Activated T-cell treated with anti-CD3 and anti-CD28 coated beads, Interleukin-2, amount 50 U/mL, for 72 hours (primary cell): Measurements from ENCODE around the gene GRIK1. TPM values are rescaled to one million over a fixed set of nuclear protein-coding genes. Genes with fewer than 3 reads are reported as not detected.
A peak's percentile ranks its signal among the peaks of the same experiment; 100 is the strongest.

Experiments used
- ATAC-seq, 2 donors: fragments of 150-1000 bp; cut with Tn5 transposase; replicated peaks in 1 of 2; 2 replicates each; pipeline ENCODE4 v1.10.0; 2021; ENCODE audit warnings: moderate library complexity in 2 of 2, mild to moderate bottlenecking in 1 of 2
- DNase-seq, 2 donors: peaks; one replicate each; pipeline ENCODE4 v3.0.0; 2021 to 2022; ENCODE audit warnings: mixed read lengths in 1 of 2
- H3K27ac Mint-ChIP-seq: one replicate; pipeline ENCODE4 v1.8.0; 2022; ENCODE audit warnings: mild to moderate bottlenecking, moderate library complexity, mixed read lengths
- H3K27me3 Mint-ChIP-seq: one replicate; pipeline ENCODE4 v1.8.0; 2022; ENCODE audit warnings: low read depth, mixed read lengths
- H3K36me3 Mint-ChIP-seq, 2 donors: one replicate each; pipeline ENCODE4 v1.8.0; 2022; ENCODE audit warnings: mixed read lengths in 2 of 2, mild to moderate bottlenecking in 1 of 2; ENCODE audit not compliant: insufficient read depth in 2 of 2
- H3K4me1 Mint-ChIP-seq: one replicate; pipeline ENCODE4 v1.8.0; 2022; ENCODE audit warnings: low read depth, mixed read lengths
- H3K4me3 Mint-ChIP-seq, 2 donors: one replicate each; pipeline ENCODE4 v1.8.0; 2022; ENCODE audit warnings: mild to moderate bottlenecking in 2 of 2, mixed read lengths in 2 of 2, moderate library complexity in 2 of 2
- H3K9me3 Mint-ChIP-seq, 2 donors: one replicate each; pipeline ENCODE4 v1.8.0; 2022; ENCODE audit warnings: mixed read lengths in 2 of 2
- total RNA-seq, 2 donors: library from RNA; stranded (reverse); gene quantifications; one replicate each; pipeline ENCODE4 v1.2.3, GENCODE V29; 2022

The GRIK1 gene
- total RNA-seq, 2 donors from 2014 or later: not detected

DNA sequence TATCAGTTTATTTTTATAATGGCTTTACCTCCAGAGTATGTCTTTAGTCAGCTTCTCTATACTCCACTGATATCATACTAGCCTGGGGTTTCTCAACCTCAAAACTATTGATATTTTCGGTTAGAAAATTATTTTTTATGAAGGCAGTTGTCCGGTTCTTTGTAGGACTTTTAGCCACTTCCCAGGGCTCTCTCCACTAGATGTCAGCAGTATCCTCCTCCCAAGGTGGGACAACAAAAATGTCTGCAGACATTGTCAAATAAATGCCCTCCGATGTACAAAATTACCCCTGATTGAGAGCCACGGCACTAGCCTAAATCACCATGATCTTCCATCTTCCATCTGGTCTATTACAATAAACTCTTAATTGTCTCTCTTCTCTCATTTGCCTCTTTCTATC, 4.1 kb upstream of the GRIK1 start:
- ATAC-seq: no peak
- no peak for DNase-seq
- H3K9me3 Mint-ChIP-seq: no peaks in the 10 kb centered on the region
- H3K27me3 Mint-ChIP-seq: peaks cover 28% of the 10 kb centered on the region
- H3K36me3 Mint-ChIP-seq: no peaks in the 10 kb centered on the region
- no peaks in the 10 kb centered on the region for H3K4me1 Mint-ChIP-seq
- H3K27ac Mint-ChIP-seq: no peak overlapping the region
- H3K4me3 Mint-ChIP-seq: no peak overlapping the region

GRCh38 chr21:29942034-29942433, 2.2 kb upstream of the GRIK1 start:
- Mint-ChIP-seq H3K36me3 (no peaks in the 10 kb centered on the region), H3K9me3 (no peaks in the 10 kb centered on the region), H3K4me3 (no peak overlapping the region), H3K27me3 (peaks cover 38% of the 10 kb centered on the region), H3K27ac (no peak overlapping the region), H3K4me1 (no peaks in the 10 kb centered on the region)
- ATAC-seq (no peak), DNase-seq (no peak)

DNA sequence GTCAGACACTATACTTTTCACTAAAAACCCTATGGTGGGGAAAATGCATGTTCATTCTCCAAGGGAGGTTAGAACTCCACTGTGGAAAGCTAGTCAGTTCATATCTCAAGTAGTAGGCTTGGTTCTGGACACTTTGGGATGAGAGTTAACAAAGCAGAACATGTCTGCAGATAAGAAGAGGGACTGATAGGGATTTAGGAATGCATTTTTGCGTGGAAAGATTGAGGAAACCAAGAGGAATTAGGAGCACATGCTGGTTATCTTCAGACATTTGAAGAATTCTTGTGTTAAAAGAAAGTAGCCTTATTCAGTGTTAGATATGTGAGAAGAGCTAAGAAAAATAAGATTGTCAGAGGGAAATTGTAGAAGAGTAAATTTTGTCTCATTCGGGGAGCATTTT, 1.2 kb upstream of the GRIK1 start:
- no peak overlapping the region for H3K27ac Mint-ChIP-seq

GRCh38 chr21:29940361-29940760, 565 bp upstream of the GRIK1 start:
- DNase-seq (no peak), ATAC-seq (no peak)
- H3K36me3 Mint-ChIP-seq: no peaks in the 10 kb centered on the region
- peaks cover 45% of the 10 kb centered on the region for H3K27me3 Mint-ChIP-seq
- H3K9me3 Mint-ChIP-seq: no peaks in the 10 kb centered on the region
- no peak overlapping the region for H3K4me3 Mint-ChIP-seq
- no peaks in the 10 kb centered on the region for H3K4me1 Mint-ChIP-seq
- H3K27ac Mint-ChIP-seq: no peak overlapping the region

More for the DNA sequence above, 1.2 kb upstream of the GRIK1 start:
- ATAC-seq: no peak
- no peak for DNase-seq
- Mint-ChIP-seq H3K9me3 (no peaks in the 10 kb centered on the region), H3K36me3 (no peaks in the 10 kb centered on the region), H3K4me3 (no peak overlapping the region), H3K27me3 (peaks cover 45% of the 10 kb centered on the region), H3K4me1 (no peaks in the 10 kb centered on the region)

GRCh38 chr21:29939104-29939923, 482 bp downstream of the GRIK1 start:
- Mint-ChIP-seq H3K9me3 (no peaks in the 10 kb centered on the region), H3K4me1 (no peaks in the 10 kb centered on the region), H3K36me3 (no peaks in the 10 kb centered on the region), H3K27me3 (peaks cover 43% of the 10 kb centered on the region), H3K27ac (no peak overlapping the region), H3K4me3 (peak overlapping the region; percentile 36 to 47)
- ATAC-seq: peak in 1 of 2 donors; percentile 19
- DNase-seq: no peak

DNA sequence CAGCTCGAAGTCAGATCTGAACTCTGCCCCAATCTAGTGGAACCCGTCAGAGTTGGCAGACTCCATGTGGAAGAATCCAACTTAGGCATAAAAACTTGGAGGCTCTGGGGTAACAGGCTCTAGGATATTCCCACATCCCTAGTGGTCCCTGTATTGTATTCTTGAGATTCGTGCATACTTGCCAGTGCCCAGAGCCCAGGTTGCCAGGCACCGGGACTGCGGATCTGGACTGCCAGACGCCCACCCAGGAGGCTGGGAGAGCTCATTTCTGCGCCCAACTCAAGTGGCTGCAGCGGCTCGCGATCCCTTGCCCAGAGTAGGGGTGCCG, 1.1 kb downstream of the GRIK1 start:
- ATAC-seq (no peak), DNase-seq (no peak)
- Mint-ChIP-seq H3K27me3 (peaks cover 40% of the 10 kb centered on the region), H3K9me3 (no peaks in the 10 kb centered on the region), H3K36me3 (no peaks in the 10 kb centered on the region), H3K27ac (no peak overlapping the region), H3K4me3 (no peak overlapping the region), H3K4me1 (no peaks in the 10 kb centered on the region)

DNA sequence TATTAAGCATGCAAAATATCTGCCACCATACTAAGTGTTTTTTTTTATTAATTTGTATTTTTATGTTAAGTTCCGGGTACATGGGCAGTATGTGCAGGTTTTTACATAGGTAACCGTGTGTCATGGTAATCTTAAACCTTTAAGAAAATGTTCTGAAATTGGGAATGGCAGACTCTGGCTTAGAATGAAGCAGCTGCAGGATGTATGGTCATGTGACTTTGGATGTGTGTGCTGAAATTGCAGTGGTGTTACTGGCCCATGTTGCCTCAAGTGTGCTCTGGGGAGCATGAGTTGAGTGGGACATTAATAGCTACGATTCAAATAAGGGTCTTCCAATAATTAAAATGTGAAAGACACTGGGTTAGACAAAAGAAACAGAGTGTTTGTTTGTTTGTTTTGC, 6.7 kb downstream of the GRIK1 start:
- Mint-ChIP-seq H3K9me3 (no peaks in the 10 kb centered on the region), H3K36me3 (no peaks in the 10 kb centered on the region), H3K4me1 (no peaks in the 10 kb centered on the region), H3K4me3 (no peak overlapping the region), H3K27ac (no peak overlapping the region), H3K27me3 (peaks cover 10% of the 10 kb centered on the region)
- ATAC-seq (no peak), DNase-seq (no peak)

GRCh38 chr21:29928537-29928936, 11.3 kb downstream of the GRIK1 start:
- Mint-ChIP-seq H3K27ac (no peak overlapping the region), H3K4me1 (no peaks in the 10 kb centered on the region), H3K9me3 (no peaks in the 10 kb centered on the region), H3K27me3 (no peaks in the 10 kb centered on the region), H3K4me3 (no peak overlapping the region), H3K36me3 (no peaks in the 10 kb centered on the region)
- ATAC-seq (no peak), DNase-seq (no peak)

DNA sequence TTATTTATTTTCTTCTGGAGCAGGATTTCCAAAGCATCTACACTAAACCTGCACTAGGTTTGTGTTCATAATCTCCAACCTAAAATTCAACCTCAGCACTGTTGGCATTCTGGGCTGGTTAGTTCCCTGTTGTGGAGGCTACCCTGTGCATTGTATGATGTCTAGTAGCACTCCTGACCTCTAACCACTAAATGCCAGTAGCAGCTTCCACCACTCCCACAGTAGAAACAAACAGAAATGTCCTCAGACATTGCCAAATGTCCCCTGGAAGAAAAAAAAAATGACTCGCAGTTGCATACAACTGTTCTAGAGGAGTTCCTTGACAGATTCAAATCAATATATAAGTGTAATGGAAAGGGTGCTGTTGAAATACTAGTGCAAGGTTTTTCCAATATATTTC, 18.9 kb downstream of the GRIK1 start:
- H3K4me1 Mint-ChIP-seq: no peaks in the 10 kb centered on the region
- no peak for DNase-seq
- H3K4me3 Mint-ChIP-seq: no peak overlapping the region
- no peak for ATAC-seq
- H3K27me3 Mint-ChIP-seq: no peaks in the 10 kb centered on the region
- H3K36me3 Mint-ChIP-seq: no peaks in the 10 kb centered on the region
- H3K9me3 Mint-ChIP-seq: no peaks in the 10 kb centered on the region
- H3K27ac Mint-ChIP-seq: no peak overlapping the region

DNA sequence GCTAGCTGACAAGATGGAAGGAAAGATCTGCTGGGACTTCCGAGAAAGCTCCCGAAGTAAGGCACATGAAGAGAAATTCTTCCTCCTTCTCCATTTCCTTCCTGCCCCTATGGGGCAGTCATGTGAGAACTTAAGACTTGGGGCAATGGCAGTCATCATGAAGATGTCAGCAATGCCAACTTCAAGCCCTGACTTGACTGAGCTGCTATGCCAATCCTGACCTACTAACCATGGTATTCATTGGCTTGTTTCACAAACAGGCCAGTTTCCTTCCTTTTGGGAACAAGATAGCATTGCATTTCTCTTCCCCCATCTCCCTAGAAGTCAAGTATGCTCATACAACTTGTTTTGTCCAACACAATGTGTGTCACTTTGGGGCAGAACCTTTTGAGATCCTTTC, 25.5 kb downstream of the GRIK1 start:
- no peaks in the 10 kb centered on the region for H3K4me1 Mint-ChIP-seq
- no peak overlapping the region for H3K27ac Mint-ChIP-seq
- H3K27me3 Mint-ChIP-seq: no peaks in the 10 kb centered on the region
- H3K36me3 Mint-ChIP-seq: no peaks in the 10 kb centered on the region
- no peak for ATAC-seq
- no peak for DNase-seq
- H3K4me3 Mint-ChIP-seq: no peak overlapping the region
- peaks cover 1 to 2% of the 10 kb centered on the region in 2 donors for H3K9me3 Mint-ChIP-seq

DNA sequence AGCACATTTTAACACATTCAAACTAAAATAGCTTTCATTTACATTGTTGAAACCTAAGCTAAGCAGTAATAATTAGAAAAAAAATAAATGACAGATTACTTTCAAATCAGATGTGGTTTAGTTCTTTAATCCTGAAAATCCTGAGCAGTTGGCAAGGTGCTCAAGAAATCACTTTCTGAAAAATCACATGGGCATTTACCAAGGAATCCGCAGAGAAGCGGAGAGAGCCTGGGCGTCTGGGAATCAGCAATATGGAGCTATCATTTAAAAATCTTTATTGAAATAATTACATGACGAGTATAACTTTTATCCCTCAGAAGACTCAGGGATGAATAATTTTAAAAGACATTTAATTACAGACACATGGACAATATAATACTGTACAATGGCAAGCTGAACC, 30.2 kb downstream of the GRIK1 start:
- DNase-seq (no peak), ATAC-seq (no peak)
- no peaks in the 10 kb centered on the region for H3K27me3 Mint-ChIP-seq
- H3K27ac Mint-ChIP-seq: no peak overlapping the region
- H3K36me3 Mint-ChIP-seq: no peaks in the 10 kb centered on the region
- no peaks in the 10 kb centered on the region for H3K4me1 Mint-ChIP-seq
- peaks cover 0 to 2% of the 10 kb centered on the region in 2 donors for H3K9me3 Mint-ChIP-seq
- no peak overlapping the region for H3K4me3 Mint-ChIP-seq

DNA sequence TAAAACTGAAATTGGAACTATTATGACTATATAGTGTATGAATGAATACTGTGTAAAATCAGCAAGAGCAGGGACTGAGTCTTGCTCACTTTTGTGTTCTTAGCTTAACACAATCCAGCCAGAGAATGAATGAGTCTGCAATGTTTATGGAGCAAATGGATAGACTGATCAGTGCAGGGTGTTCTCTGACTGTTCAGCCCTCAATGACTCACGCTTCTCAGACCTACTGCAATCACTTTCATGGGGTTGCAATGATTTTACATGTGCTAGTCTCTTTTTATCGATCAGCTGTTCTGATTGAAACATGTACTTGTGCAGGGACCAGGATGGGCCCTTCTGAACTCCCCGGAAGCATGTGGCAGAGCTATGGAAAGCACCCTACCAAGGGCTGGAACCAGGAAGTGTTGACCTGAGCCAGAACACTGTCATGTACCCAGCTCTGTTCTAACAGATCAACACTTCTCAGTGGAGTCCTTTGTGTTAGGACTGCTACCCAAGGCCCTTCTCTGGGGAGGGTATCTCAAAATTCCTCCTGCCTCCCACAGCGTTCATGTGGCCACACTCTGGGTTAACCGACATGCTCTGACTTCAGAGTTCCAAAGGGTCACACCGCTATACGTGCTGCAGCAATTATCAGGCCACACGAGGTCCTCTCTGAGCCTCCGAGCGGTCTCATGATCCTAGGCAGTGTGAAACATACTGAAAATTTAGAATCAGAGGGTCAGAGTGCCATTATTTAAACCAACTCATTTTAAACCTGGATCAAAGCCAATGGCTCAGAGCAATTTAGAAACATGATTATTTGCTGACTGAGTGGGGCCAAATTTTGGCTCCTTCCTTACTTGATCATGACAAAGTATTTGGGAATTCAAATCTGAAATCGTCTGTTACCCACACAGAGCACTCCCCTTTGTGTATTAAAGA, 35.2 kb downstream of the GRIK1 start:
- Mint-ChIP-seq H3K36me3 (no peaks in the 10 kb centered on the region), H3K9me3 (no peaks in the 10 kb centered on the region), H3K4me1 (no peaks in the 10 kb centered on the region), H3K27me3 (no peaks in the 10 kb centered on the region), H3K27ac (no peak overlapping the region), H3K4me3 (no peak overlapping the region)
- peak in 1 of 2 donors; percentile 47 for ATAC-seq
- no peak for DNase-seq

GRCh38 chr21:29896884-29897283, 42.9 kb downstream of the GRIK1 start:
- no peak for ATAC-seq
- DNase-seq: no peak
- Mint-ChIP-seq H3K27ac (no peak overlapping the region), H3K36me3 (no peaks in the 10 kb centered on the region), H3K4me1 (no peaks in the 10 kb centered on the region), H3K9me3 (no peaks in the 10 kb centered on the region), H3K27me3 (no peaks in the 10 kb centered on the region), H3K4me3 (no peak overlapping the region)
